ENCODE data around the gene PANX2.

- TF ChIP-seq EZH2 (IDR thresholded peaks at IDR 0.05) (no peak), POLR2AphosphoS5 (IDR thresholded peaks at IDR 0.05; ENCODE audit: borderline replicate concordance, low read depth, low read length) (no peak), FOXP2 (optimal IDR thresholded peaks at IDR 0.05; ENCODE audit: control extremely low read depth, extremely low read length, insufficient read depth) (no peak)
Observed at GRCh38 chr22:50210378-50211139, 40.0 kb downstream of the PANX2 start.

All from SK-N-MC (cell line).